Caco-2 (cell line): ENCODE data around the gene UQCR11. TPM values are rescaled to one million over a fixed set of nuclear protein-coding genes. Genes with fewer than 3 reads are reported as not detected.

Experiments
- BruUV-seq: library from RNA; stranded (reverse); fragments of 400-500 nt; replicated peaks from 2 replicates; lab custom pipeline; 2021; lab: Mats Ljungman, UMichigan
- CTCF ChIA-PET: fragments of 300-600 bp; sonication (Branson Sonifier 250); formaldehyde crosslinking; loops from one replicate; lab custom pipeline; 2022; ENCODE audit warnings: antibody characterized with exemption; lab: Charles Lee
- POLR2A ChIA-PET: fragments of 300-600 bp; sonication (Branson Sonifier 250); formaldehyde crosslinking; loops from one replicate; lab custom pipeline; 2022; ENCODE audit warnings: antibody characterized with exemption; lab: Charles Lee
- DNase-seq, 2 experiments: peaks; one replicate each; pipeline versions ENCODE4 v3.0.0 to v3.0.0-alpha.2; 2020 to 2022
- H3K27me3 ChIP-seq: replicated peaks from 2 replicates; pipeline ENCODE4 v1.6.0; 2011; ENCODE audit warnings: low read length; ENCODE audit not compliant: control insufficient read depth, insufficient read depth
- H3K36me3 ChIP-seq: 2 replicates; pipeline ENCODE4 v1.5.1; 2011; ENCODE audit warnings: low read length; ENCODE audit not compliant: control insufficient read depth, insufficient read depth
- H3K4me1 ChIP-seq: fragments of 250-450 bp; sonication (Bioruptor Pico); 2 replicates; pipeline ENCODE4 v1.5.1; 2020; ENCODE audit warnings: mild to moderate bottlenecking
- H3K4me3 ChIP-seq: 2 replicates; pipeline ENCODE4 v1.5.1; 2011; ENCODE audit warnings: low read depth, mild to moderate bottlenecking, control low read depth, low read length
- H3K9me3 ChIP-seq: fragments of 250-450 bp; sonication (Bioruptor Pico); 2 replicates; pipeline ENCODE4 v1.5.1; 2020; ENCODE audit warnings: mild to moderate bottlenecking, moderate library complexity
- H3K27ac Mint-ChIP-seq: one replicate; pipeline ENCODE4 v1.8.0; 2022; ENCODE audit warnings: mixed read lengths; ENCODE audit not compliant: unreplicated experiment
- H3K27me3 Mint-ChIP-seq: one replicate; pipeline ENCODE4 v1.8.0; 2022; ENCODE audit warnings: mixed read lengths; ENCODE audit not compliant: insufficient read depth, unreplicated experiment
- H3K36me3 Mint-ChIP-seq: one replicate; pipeline ENCODE4 v1.8.0; 2022; ENCODE audit warnings: mild to moderate bottlenecking, mixed read lengths; ENCODE audit not compliant: insufficient read depth, unreplicated experiment
- H3K4me1 Mint-ChIP-seq: one replicate; pipeline ENCODE4 v1.8.0; 2022; ENCODE audit warnings: low read depth, mixed read lengths; ENCODE audit not compliant: unreplicated experiment
- H3K4me3 Mint-ChIP-seq: one replicate; pipeline ENCODE4 v1.8.0; 2022; ENCODE audit warnings: mild to moderate bottlenecking, moderate library complexity, mixed read lengths; ENCODE audit not compliant: unreplicated experiment
- H3K9me3 Mint-ChIP-seq: one replicate; pipeline ENCODE4 v1.8.0; 2022; ENCODE audit warnings: mixed read lengths; ENCODE audit not compliant: unreplicated experiment
- intact Hi-C: fragments of 100-400 bp; cut with micrococcal nuclease; formaldehyde crosslinking; loops from one replicate; pipeline ENCODE4 v1.10.0; 2022; ENCODE audit not compliant: unreplicated experiment
- total RNA-seq: library from RNA; stranded (reverse); gene quantifications from 2 replicates; pipeline ENCODE4 v1.2.3, GENCODE V29; 2022
- TF ChIP-seq, protein P1 (sequence below), 2 experiments: fragments of 200-600 bp in 1 of 2; IDR thresholded peaks; 1 replicate in 1 of 2; 2 replicates in 1 of 2; pipeline versions ENCODE4 v1.5.1 to v1.8.0; 2011 to 2022; ENCODE audit warnings: antibody characterized with exemption in 1 of 2, control low read depth in 1 of 2, inconsistent platforms in 1 of 2, low read depth in 1 of 2, low read length in 1 of 2, mild to moderate bottlenecking in 1 of 2, moderate library complexity in 1 of 2; ENCODE audit not compliant: insufficient read depth in 1 of 2, severe bottlenecking in 1 of 2, unreplicated experiment in 1 of 2

The UQCR11 gene
- total RNA-seq, 1 experiment from 2014 or later, result 222 TPM

GRCh38 chr19:1580957-1581356 lies 24.3 kb downstream of the UQCR11 start:
- no peaks in the 10 kb centered on the region for H3K36me3 ChIP-seq
- POLR2A ChIA-PET, result interaction anchor here (0.7 kb wide), 1 partner anchor 8 kb away, joined by 4 read pairs; no protein-coding TSS in a partner anchor
- TF ChIP-seq, protein P1, sequence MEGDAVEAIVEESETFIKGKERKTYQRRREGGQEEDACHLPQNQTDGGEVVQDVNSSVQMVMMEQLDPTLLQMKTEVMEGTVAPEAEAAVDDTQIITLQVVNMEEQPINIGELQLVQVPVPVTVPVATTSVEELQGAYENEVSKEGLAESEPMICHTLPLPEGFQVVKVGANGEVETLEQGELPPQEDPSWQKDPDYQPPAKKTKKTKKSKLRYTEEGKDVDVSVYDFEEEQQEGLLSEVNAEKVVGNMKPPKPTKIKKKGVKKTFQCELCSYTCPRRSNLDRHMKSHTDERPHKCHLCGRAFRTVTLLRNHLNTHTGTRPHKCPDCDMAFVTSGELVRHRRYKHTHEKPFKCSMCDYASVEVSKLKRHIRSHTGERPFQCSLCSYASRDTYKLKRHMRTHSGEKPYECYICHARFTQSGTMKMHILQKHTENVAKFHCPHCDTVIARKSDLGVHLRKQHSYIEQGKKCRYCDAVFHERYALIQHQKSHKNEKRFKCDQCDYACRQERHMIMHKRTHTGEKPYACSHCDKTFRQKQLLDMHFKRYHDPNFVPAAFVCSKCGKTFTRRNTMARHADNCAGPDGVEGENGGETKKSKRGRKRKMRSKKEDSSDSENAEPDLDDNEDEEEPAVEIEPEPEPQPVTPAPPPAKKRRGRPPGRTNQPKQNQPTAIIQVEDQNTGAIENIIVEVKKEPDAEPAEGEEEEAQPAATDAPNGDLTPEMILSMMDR (IDR thresholded peaks at IDR 0.05; ENCODE audit: insufficient read depth in 1 of 2, low read depth in 1 of 2, low read length in 1 of 2, severe bottlenecking in 1 of 2, unreplicated experiment in 1 of 2), result no peak
- BruUV-seq, result no TSS peak
- CTCF ChIA-PET, result no interaction called here
- intact Hi-C loops, result no loop called here
- no peaks in the 10 kb centered on the region for H3K4me1 Mint-ChIP-seq
- no peaks in the 10 kb centered on the region for H3K4me1 ChIP-seq
- no peaks in the 10 kb centered on the region for H3K27me3 Mint-ChIP-seq
- H3K27me3 ChIP-seq, result no peaks in the 10 kb centered on the region
- DNase-seq, result no peak
- H3K27ac Mint-ChIP-seq, result no peak overlapping the region
- H3K4me3 Mint-ChIP-seq, result no peak overlapping the region
- H3K4me3 ChIP-seq, result no peak overlapping the region
- peaks cover 65% of the 10 kb centered on the region for H3K36me3 Mint-ChIP-seq
- H3K9me3 ChIP-seq, result no peaks in the 10 kb centered on the region
- H3K9me3 Mint-ChIP-seq, result no peaks in the 10 kb centered on the region

DNA sequence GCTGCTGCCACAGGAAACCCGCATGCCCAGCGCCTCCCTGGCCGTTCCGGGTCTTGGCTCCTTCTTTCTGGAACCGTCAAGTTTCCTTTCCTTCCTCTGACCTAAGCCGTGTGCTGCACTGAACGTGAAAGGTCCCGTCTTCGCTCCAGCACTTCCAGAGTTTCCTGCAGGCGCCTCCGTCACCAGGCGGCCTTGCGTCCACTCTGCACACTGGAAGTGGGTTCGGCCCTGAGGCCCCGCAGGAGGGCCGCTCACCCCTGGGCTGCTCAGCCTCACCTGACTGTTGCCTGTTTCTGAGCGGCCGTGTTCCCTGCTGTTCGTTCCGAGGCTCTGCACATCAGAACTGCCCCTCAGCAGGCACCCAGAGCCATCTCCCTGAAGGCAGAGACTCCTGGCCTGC lies 24.9 kb downstream of the UQCR11 start:
- Mint-ChIP-seq H3K4me3 (no peak overlapping the region), H3K27me3 (no peaks in the 10 kb centered on the region)

DNA sequence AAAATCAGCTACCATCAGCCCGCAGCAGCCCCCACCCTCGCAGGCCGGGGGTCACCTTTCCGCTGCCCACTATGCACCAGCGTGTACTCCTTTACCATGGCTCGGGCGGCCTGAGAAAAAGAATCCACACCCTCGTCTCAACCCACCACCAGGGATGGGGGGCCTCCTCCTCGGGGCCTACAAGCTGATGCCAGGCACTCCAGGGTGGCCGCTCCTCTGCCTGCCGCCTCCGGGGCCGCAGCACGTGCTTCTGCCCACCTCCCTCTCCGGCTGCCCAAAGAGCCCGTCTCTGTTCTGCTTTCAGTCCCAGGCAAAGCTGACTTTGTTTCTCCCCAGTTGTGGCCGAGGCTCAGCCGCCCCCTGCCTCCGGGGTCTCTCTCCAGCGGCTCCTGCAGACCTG lies 26.0 kb downstream of the UQCR11 start:
- Histone ChIP-seq H3K4me1 (no peaks in the 10 kb centered on the region), H3K36me3 (no peaks in the 10 kb centered on the region), H3K27me3 (no peaks in the 10 kb centered on the region), H3K4me3 (no peak overlapping the region), H3K9me3 (no peaks in the 10 kb centered on the region)
- H3K4me3 Mint-ChIP-seq, result no peak overlapping the region
- no peak overlapping the region for H3K27ac Mint-ChIP-seq
- CTCF ChIA-PET, result no interaction called here
- H3K9me3 Mint-ChIP-seq, result no peaks in the 10 kb centered on the region
- no peaks in the 10 kb centered on the region for H3K27me3 Mint-ChIP-seq
- intact Hi-C loops, result no loop called here
- DNase-seq, result no peak
- H3K36me3 Mint-ChIP-seq, result peaks cover 56% of the 10 kb centered on the region
- TF ChIP-seq, protein P1 (IDR thresholded peaks at IDR 0.05; ENCODE audit: insufficient read depth in 1 of 2, low read depth in 1 of 2, low read length in 1 of 2, severe bottlenecking in 1 of 2, unreplicated experiment in 1 of 2), result no peak
- H3K4me1 Mint-ChIP-seq, result no peaks in the 10 kb centered on the region
- no TSS peak for BruUV-seq
- POLR2A ChIA-PET, result interaction anchor here (0.6 kb wide), 1 partner anchor 235 kb away, joined by 4 read pairs; no protein-coding TSS in a partner anchor

More for the DNA sequence above, 24.9 kb downstream of the UQCR11 start:
- no peaks in the 10 kb centered on the region for H3K4me1 Mint-ChIP-seq
- TF ChIP-seq, protein P1 (IDR thresholded peaks at IDR 0.05; ENCODE audit: insufficient read depth in 1 of 2, low read depth in 1 of 2, low read length in 1 of 2, severe bottlenecking in 1 of 2, unreplicated experiment in 1 of 2), result no peak
- no peaks in the 10 kb centered on the region for H3K27me3 ChIP-seq
- no peaks in the 10 kb centered on the region for H3K4me1 ChIP-seq
- BruUV-seq, result no TSS peak
- H3K36me3 Mint-ChIP-seq, result peaks cover 60% of the 10 kb centered on the region
- H3K4me3 ChIP-seq, result no peak overlapping the region
- DNase-seq, result no peak
- H3K36me3 ChIP-seq, result no peaks in the 10 kb centered on the region
- H3K9me3 ChIP-seq, result no peaks in the 10 kb centered on the region
- no peaks in the 10 kb centered on the region for H3K9me3 Mint-ChIP-seq
- ChIA-PET POLR2A (no interaction called here), CTCF (no interaction called here)
- no peak overlapping the region for H3K27ac Mint-ChIP-seq
- intact Hi-C loops, result no loop called here
